H1 (cell line): Measurements from ENCODE around the gene PLCH2. TPM values are rescaled to one million over a fixed set of nuclear protein-coding genes. Genes with fewer than 3 reads are reported as not detected.

Experiments used
- CTCF ChIA-PET: fragments of 300-600 bp; sonication (Branson Sonifier 250); formaldehyde crosslinking; loops from one replicate; lab custom pipeline; 2021; ENCODE audit not compliant: partially characterized antibody; lab: Charles Lee
- POLR2A ChIA-PET: fragments of 300-600 bp; sonication (Branson Sonifier 250); formaldehyde crosslinking; loops from one replicate; lab custom pipeline; 2021; ENCODE audit warnings: inconsistent platforms; ENCODE audit not compliant: partially characterized antibody; lab: Charles Lee
- DNase-seq, 2 experiments: peaks; one replicate each; pipeline versions ENCODE4 v3.0.0 to v3.0.0-alpha.2; 2010 to 2022; ENCODE audit warnings: low spot score in 2 of 2, low read depth in 1 of 2, mixed read lengths in 1 of 2
- FAIRE-seq: peaks from 2 replicates; lab custom pipeline; 2011; peaks lifted over from hg19 to GRCh38; lab: Jason Lieb, UNC
- H2AFZ ChIP-seq: 2 replicates; pipeline ENCODE4 v1.8.1; 2012; ENCODE audit warnings: low read length, inconsistent platforms
- H2AK5ac ChIP-seq: 2 replicates; pipeline ENCODE4 v1.6.1; 2013; ENCODE audit warnings: low read depth, low read length
- H2BK120ac ChIP-seq: replicated peaks from 2 replicates; pipeline ENCODE3; 2013; ENCODE audit warnings: low read depth, low read length, inconsistent platforms
- H2BK12ac ChIP-seq: 2 replicates; pipeline ENCODE4 v1.6.1; 2013; ENCODE audit warnings: low read depth, low read length
- H2BK15ac ChIP-seq: 2 replicates; pipeline ENCODE4 v1.6.1; 2013; ENCODE audit warnings: low read length
- H2BK20ac ChIP-seq: 2 replicates; pipeline ENCODE4 v1.6.1; 2013; ENCODE audit warnings: low read length
- H2BK5ac ChIP-seq: 2 replicates; pipeline ENCODE4 v1.6.1; 2013; ENCODE audit warnings: low read depth, low read length
- H3K14ac ChIP-seq: 2 replicates; pipeline ENCODE4 v1.6.1; 2013; ENCODE audit warnings: inconsistent platforms; ENCODE audit not compliant: insufficient read length
- H3K18ac ChIP-seq: 2 replicates; pipeline ENCODE4 v1.6.1; 2013; ENCODE audit warnings: low read length; ENCODE audit errors: extremely low read depth
- H3K23ac ChIP-seq: 2 replicates; pipeline ENCODE4 v1.6.1; 2013; ENCODE audit warnings: inconsistent platforms; ENCODE audit not compliant: insufficient read length
- H3K23me2 ChIP-seq: 2 replicates; pipeline ENCODE4 v1.6.1; 2013; ENCODE audit warnings: low read depth, low read length
- H3K27ac ChIP-seq: 2 replicates; pipeline ENCODE4 v1.6.1; 2011; ENCODE audit warnings: low read depth, low read length, inconsistent platforms
- H3K27me3 ChIP-seq, 4 experiments: replicated peaks in 1 of 4; 1 replicate in 1 of 4; 2 replicates in 3 of 4; pipeline versions ENCODE4 v1.6.1 to v1.8.1; 2011 to 2013; ENCODE audit warnings: low read length in 3 of 4, mild to moderate bottlenecking in 3 of 4, inconsistent platforms in 2 of 4, mixed read lengths in 2 of 4, moderate library complexity in 1 of 4; ENCODE audit not compliant: control insufficient read depth in 3 of 4, insufficient read depth in 3 of 4; ENCODE audit errors: extremely low read depth in 1 of 4
- H3K36me3 ChIP-seq, 4 experiments: 2 replicates each; pipeline versions ENCODE4 v1.6.1 to v1.8.1; 2011 to 2013; ENCODE audit warnings: mild to moderate bottlenecking in 4 of 4, low read length in 3 of 4, moderate library complexity in 2 of 4, control low read depth in 1 of 4, inconsistent platforms in 1 of 4; ENCODE audit not compliant: insufficient read depth in 4 of 4, control insufficient read depth in 2 of 4
- H3K4ac ChIP-seq: replicated peaks from 2 replicates; pipeline ENCODE3; 2013; ENCODE audit warnings: low read length, low read depth, mixed read lengths, inconsistent platforms; ENCODE audit not compliant: insufficient read length
- H3K4me1 ChIP-seq, 4 experiments: replicated peaks in 1 of 4; 1 replicate in 1 of 4; 2 replicates in 3 of 4; pipeline versions ENCODE4 v1.6.1 to v1.8.1; 2011 to 2013; ENCODE audit warnings: low read length in 3 of 4, inconsistent platforms in 2 of 4, mixed read lengths in 1 of 4; ENCODE audit not compliant: insufficient read depth in 4 of 4, control insufficient read depth in 3 of 4
- H3K4me2 ChIP-seq, 2 experiments: 2 replicates each; pipeline versions ENCODE4 v1.6.1 to v1.8.1; 2011 to 2013; ENCODE audit warnings: low read depth in 2 of 2, low read length in 2 of 2, control low read depth in 1 of 2, inconsistent platforms in 1 of 2, mild to moderate bottlenecking in 1 of 2; ENCODE audit not compliant: insufficient read depth in 1 of 2
- H3K4me3 ChIP-seq, 4 experiments: fragments of 200-600, 300-600 bp in 1 of 4; sonication (generic), shearing (Covaris generic), sonication (Bioruptor Twin) in 1 of 4; 2 replicates each; pipeline versions ENCODE4 v1.5.1 to v1.8.1; 2011 to 2016; ENCODE audit warnings: low read length in 4 of 4, low read depth in 3 of 4, control low read depth in 2 of 4, inconsistent platforms in 2 of 4, mild to moderate bottlenecking in 2 of 4, mixed read lengths in 1 of 4, moderate library complexity in 1 of 4; ENCODE audit not compliant: insufficient read depth in 2 of 4; ENCODE audit errors: extremely low read depth in 1 of 4
- H3K56ac ChIP-seq: replicated peaks from 2 replicates; pipeline ENCODE3; 2013; ENCODE audit warnings: low read depth, mild to moderate bottlenecking, mixed read lengths, low read length, inconsistent platforms; ENCODE audit not compliant: insufficient read length
- H3K79me1 ChIP-seq: 2 replicates; pipeline ENCODE4 v1.6.1; 2013; ENCODE audit warnings: low read depth, low read length, control low read depth
- H3K79me2 ChIP-seq, 2 experiments: 2 replicates each; pipeline versions ENCODE4 v1.6.1 to v1.8.1; 2012 to 2013; ENCODE audit warnings: low read length in 2 of 2, mild to moderate bottlenecking in 2 of 2, inconsistent platforms in 1 of 2; ENCODE audit not compliant: insufficient read depth in 2 of 2, control insufficient read depth in 1 of 2
- H3K9ac ChIP-seq, 4 experiments: replicated peaks in 1 of 4; 1 replicate in 1 of 4; 2 replicates in 3 of 4; pipeline versions ENCODE4 v1.6.1 to v1.8.1; 2011 to 2013; ENCODE audit warnings: low read depth in 3 of 4, low read length in 3 of 4, control low read depth in 2 of 4, mild to moderate bottlenecking in 2 of 4, moderate library complexity in 2 of 4, inconsistent platforms in 1 of 4; ENCODE audit errors: extremely low read depth in 1 of 4
- H3K9me3 ChIP-seq, 2 experiments: 2 replicates each; pipeline versions ENCODE4 v1.6.1 to v1.8.1; 2012 to 2013; ENCODE audit warnings: mild to moderate bottlenecking in 2 of 2, moderate library complexity in 2 of 2, control low read depth in 1 of 2, inconsistent platforms in 1 of 2, low read depth in 1 of 2, low read length in 1 of 2, mixed read lengths in 1 of 2; ENCODE audit not compliant: insufficient read depth in 2 of 2
- H4K20me1 ChIP-seq, 2 experiments: replicated peaks in 1 of 2; 2 replicates each; pipeline versions ENCODE3 to v1.8.1; 2011 to 2013; ENCODE audit warnings: inconsistent platforms in 2 of 2, low read length in 2 of 2, mild to moderate bottlenecking in 1 of 2; ENCODE audit not compliant: insufficient read depth in 2 of 2, control insufficient read depth in 1 of 2
- H4K5ac ChIP-seq: 2 replicates; pipeline ENCODE4 v1.6.1; 2013; ENCODE audit warnings: low read length, low read depth, mixed read lengths, inconsistent platforms; ENCODE audit not compliant: insufficient read length
- H4K8ac ChIP-seq: 2 replicates; pipeline ENCODE4 v1.8.0; 2013; ENCODE audit warnings: mild to moderate bottlenecking, moderate library complexity, low read length, inconsistent platforms; ENCODE audit not compliant: insufficient read depth; ENCODE audit errors: extremely low read depth
- H4K91ac ChIP-seq: replicated peaks from 2 replicates; pipeline ENCODE3; 2013; ENCODE audit warnings: low read length, mixed read lengths, inconsistent platforms; ENCODE audit not compliant: insufficient read length
- CBX5 ChIP-seq: fragments of 300-800, 300-1000 bp; sonication (generic); IDR thresholded peaks from 2 replicates; pipeline ENCODE4 v1.7.1; 2016; ENCODE audit warnings: antibody characterized with exemption, low read length, low read depth
- USF2 ChIP-seq: IDR thresholded peaks from 2 replicates; pipeline ENCODE4 v1.6.1; 2011; ENCODE audit warnings: low read length, improper control_type of control experiment
- WGBS, 2 experiments: shearing (Covaris generic) in 1 of 2; methylation state at CpG; one replicate each; pipeline versions ENCODE4 v1.1.6 to v1.1.7; 2013 to 2015; ENCODE audit warnings: low lambda C conversion rate in 2 of 2, mixed read lengths in 2 of 2, inconsistent platforms in 1 of 2, low coverage in 1 of 2, missing lambda C conversion rate in 1 of 2; ENCODE audit not compliant: insufficient replicate concordance in 2 of 2, insufficient coverage in 1 of 2, insufficient read length in 1 of 2; ENCODE audit errors: extremely low coverage in 1 of 2, missing lambda C conversion rate in 1 of 2; 5-methylcytosine and 5-hydroxymethylcytosine counted together
- polyA plus RNA-seq, 7 experiments: library from polyadenylated mRNA; depleted of rRNA in 3 of 7; stranded (reverse) in 5 of 7; unstranded in 2 of 7; fragments of >200 nt in 5 of 7; fragments of 200-250 nt in 2 of 7; gene quantifications; 1 replicate in 5 of 7; 2 replicates in 1 of 7; 4 replicates in 1 of 7; pipeline versions ENCODE4 v1.2.1 to v1.2.3, GENCODE V29; 2011 to 2013; ENCODE audit warnings: missing spikeins in 2 of 7, mixed read lengths in 2 of 7
- total RNA-seq: library from RNA; stranded (reverse); fragmentation: NEBNext Ultra II Directional; extraction: Animal tissue kit (Norgen Biotek cat#: 25700); gene quantifications from 2 replicates; pipeline ENCODE4 v1.2.1, GENCODE V29; 2021

Gene PLCH2
- total and polyA plus RNA-seq, 2 of the 8 experiments (the other 6 are each of a cell fraction or from before 2014, with no cell fraction given) = 0.14 to 0.19 TPM

GRCh38 chr1:2543543-2544092 is 67.5 kb downstream of the PLCH2 start:
- H4K8ac ChIP-seq = peak overlapping the region; percentile 86; the same call in 1 of the 2 replicates
- H3K4me2 ChIP-seq = peak overlapping the region; percentile 13 to 40; a peak in 2 of 4 replicates
- no peak overlapping the region for H2AFZ ChIP-seq
- DNase-seq (no peak), FAIRE-seq (no peak)
- H3K56ac ChIP-seq = no peak overlapping the region
- peaks cover 0 to 33% (median 30%) of the 10 kb centered on the region in 4 experiments; a peak in 6 of 7 replicates for H3K4me1 ChIP-seq
- H2BK15ac ChIP-seq = peak overlapping the region; percentile 81; the same call in 1 of the 2 replicates
- no peaks in the 10 kb centered on the region for H3K79me2 ChIP-seq
- peak overlapping the region; percentile 35 for H4K91ac ChIP-seq
- no peaks in the 10 kb centered on the region for H3K9me3 ChIP-seq
- H3K14ac ChIP-seq = no peak overlapping the region
- CTCF ChIA-PET = interaction anchor here (0.6 to 3.3 kb wide), 7 partner anchors 9 to 228 kb away, joined by 3 to 16 read pairs (median 3); no protein-coding TSS in a partner anchor
- H4K5ac ChIP-seq = no peak overlapping the region
- no peak overlapping the region; a peak in 1 of 7 replicates for H3K9ac ChIP-seq
- H4K20me1 ChIP-seq = no peaks in the 10 kb centered on the region
- POLR2A ChIA-PET = interaction anchor here (1.4 to 1.5 kb wide), 3 partner anchors 9 to 96 kb away, joined by 3 to 6 read pairs (median 4); partner anchors contain the start of gene PANK4
- H3K27me3 ChIP-seq = peaks cover 0 to 21% (median 17%) of the 10 kb centered on the region in 4 experiments; a peak in 6 of 7 replicates
- peaks cover 10% of the 10 kb centered on the region; the same call in 1 of the 2 replicates for H3K23me2 ChIP-seq
- H3K4ac ChIP-seq = no peak overlapping the region
- no peaks in the 10 kb centered on the region for H3K79me1 ChIP-seq
- no peak overlapping the region for H3K23ac ChIP-seq
- 0 out of 8 replicates have a peak overlapping the region, but pooled peaks of 2 of the 4 experiments have one; percentile 10 to 11 for H3K4me3 ChIP-seq
- H2BK20ac ChIP-seq = peak overlapping the region; percentile 13; the same call in 1 of the 2 replicates
- no peak overlapping the region; the same call in 1 of the 2 replicates for H2BK5ac ChIP-seq
- no peak overlapping the region for H2BK120ac ChIP-seq
- 39% methylated on average over 17 of the region's 26 CpGs; no CpG with 5 or more reads in 1 of the 2 experiments for WGBS, 2 experiments
- peak overlapping the region; percentile 89; the same call in 1 of the 2 replicates for H2AK5ac ChIP-seq
- no peak overlapping the region; the same call in none of the 2 replicates for H3K18ac ChIP-seq
- H3K27ac ChIP-seq = no peak overlapping the region
- H2BK12ac ChIP-seq = peak overlapping the region; percentile 84; the same call in 1 of the 2 replicates
- H3K36me3 ChIP-seq = no peaks in the 10 kb centered on the region
- no peak for TF ChIP-seq CBX5
- no peak for TF ChIP-seq USF2
